GM12878 (cell line): ENCODE measurements around the gene TCF20.

Source experiments
- ATF7 ChIP-seq: fragments of 450-650 bp; IDR thresholded peaks from 2 replicates; pipeline ENCODE4 v1.6.1; 2016; ENCODE audit warnings: low read depth, mild to moderate bottlenecking
- BRCA1 ChIP-seq: IDR thresholded peaks from 2 replicates; pipeline ENCODE4 v1.6.1; 2011; ENCODE audit warnings: low read depth, low read length, improper control_type of control experiment
- EP300 ChIP-seq, 2 experiments: fragments of 150-350 bp in 1 of 2; IDR thresholded peaks; 2 replicates each; pipeline ENCODE4 v1.6.1; 2011 to 2012; ENCODE audit warnings: low read depth in 2 of 2, low read length in 2 of 2, borderline replicate concordance in 1 of 2, improper control_type of control experiment in 1 of 2, inconsistent platforms in 1 of 2; ENCODE audit not compliant: control insufficient read depth in 1 of 2
- KLF5 ChIP-seq: fragments of 450-650 bp; IDR thresholded peaks from 2 replicates; pipeline ENCODE4 v1.6.1; 2014; ENCODE audit warnings: mild to moderate bottlenecking; ENCODE audit not compliant: partially characterized antibody
- MXI1 ChIP-seq: fragments of 150-350 bp; IDR thresholded peaks from 2 replicates; pipeline ENCODE4 v1.6.1; 2011; ENCODE audit warnings: low read depth, mild to moderate bottlenecking, inconsistent platforms, low read length, improper control_type of control experiment
- TF ChIP-seq, protein P1 (sequence below), 3 experiments: IDR thresholded peaks in 2 of 3; conservative IDR thresholded peaks in 1 of 3; 2 replicates each; pipeline ENCODE4 v1.5.1; 2011; ENCODE audit warnings: low read depth in 3 of 3, low read length in 3 of 3, mild to moderate bottlenecking in 3 of 3, control low read depth in 2 of 3, moderate library complexity in 2 of 3, inconsistent platforms in 1 of 3, mixed read lengths in 1 of 3; ENCODE audit not compliant: control insufficient read depth in 2 of 3, insufficient read depth in 1 of 3; ENCODE audit errors: extremely low read depth in 1 of 3
- TF ChIP-seq, protein P2 (sequence below): IDR thresholded peaks from 2 replicates; pipeline ENCODE4 v1.6.1; 2012; ENCODE audit warnings: low read depth, low read length, improper control_type of control experiment
- TF ChIP-seq, protein P3 (sequence below): IDR thresholded peaks from 2 replicates; pipeline ENCODE4 v1.6.1; 2011; ENCODE audit warnings: low read depth, low read length, improper control_type of control experiment, borderline replicate concordance
- TF ChIP-seq, protein P4 (sequence below): IDR thresholded peaks from 2 replicates; pipeline ENCODE4 v1.6.1; 2011; ENCODE audit warnings: low read depth, mild to moderate bottlenecking, low read length, moderate library complexity, borderline replicate concordance; ENCODE audit errors: extremely low read depth

DNA sequence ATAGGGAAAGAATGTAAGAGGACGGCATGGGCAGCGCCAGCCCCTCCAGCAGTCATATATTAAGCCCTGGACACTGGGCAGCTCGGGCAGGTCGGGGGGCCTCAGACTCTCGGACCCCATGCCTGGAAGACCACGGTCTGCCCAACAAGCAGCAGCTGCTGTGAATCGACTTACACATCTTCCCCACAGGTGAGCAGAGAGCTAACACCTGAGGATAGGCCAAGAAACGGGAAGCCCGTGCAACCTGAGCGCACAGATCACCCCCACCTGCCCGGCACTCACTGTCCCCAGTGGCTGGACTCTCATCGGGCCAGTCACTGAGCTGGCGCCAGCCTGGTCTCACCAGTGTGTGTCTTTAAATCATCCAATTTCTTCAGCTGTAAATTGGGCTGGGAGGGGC lies 4.7 kb upstream of the TCF20 start:
- TF ChIP-seq, protein P1, sequence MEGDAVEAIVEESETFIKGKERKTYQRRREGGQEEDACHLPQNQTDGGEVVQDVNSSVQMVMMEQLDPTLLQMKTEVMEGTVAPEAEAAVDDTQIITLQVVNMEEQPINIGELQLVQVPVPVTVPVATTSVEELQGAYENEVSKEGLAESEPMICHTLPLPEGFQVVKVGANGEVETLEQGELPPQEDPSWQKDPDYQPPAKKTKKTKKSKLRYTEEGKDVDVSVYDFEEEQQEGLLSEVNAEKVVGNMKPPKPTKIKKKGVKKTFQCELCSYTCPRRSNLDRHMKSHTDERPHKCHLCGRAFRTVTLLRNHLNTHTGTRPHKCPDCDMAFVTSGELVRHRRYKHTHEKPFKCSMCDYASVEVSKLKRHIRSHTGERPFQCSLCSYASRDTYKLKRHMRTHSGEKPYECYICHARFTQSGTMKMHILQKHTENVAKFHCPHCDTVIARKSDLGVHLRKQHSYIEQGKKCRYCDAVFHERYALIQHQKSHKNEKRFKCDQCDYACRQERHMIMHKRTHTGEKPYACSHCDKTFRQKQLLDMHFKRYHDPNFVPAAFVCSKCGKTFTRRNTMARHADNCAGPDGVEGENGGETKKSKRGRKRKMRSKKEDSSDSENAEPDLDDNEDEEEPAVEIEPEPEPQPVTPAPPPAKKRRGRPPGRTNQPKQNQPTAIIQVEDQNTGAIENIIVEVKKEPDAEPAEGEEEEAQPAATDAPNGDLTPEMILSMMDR (IDR thresholded peaks at IDR 0.05 in 2 of 3, conservative IDR thresholded peaks at IDR 0.05 in 1 of 3; ENCODE audit: control insufficient read depth in 2 of 3, extremely low read depth in 1 of 3, insufficient read depth in 1 of 3, low read depth in 3 of 3, low read length in 3 of 3): no peak
- TF ChIP-seq MXI1: no peak
- no peak for TF ChIP-seq KLF5
- no peak for TF ChIP-seq EP300 (IDR thresholded peaks at IDR 0.05; ENCODE audit: borderline replicate concordance in 1 of 2, control insufficient read depth in 1 of 2, low read depth in 2 of 2, low read length in 2 of 2)
- TF ChIP-seq, protein P2, sequence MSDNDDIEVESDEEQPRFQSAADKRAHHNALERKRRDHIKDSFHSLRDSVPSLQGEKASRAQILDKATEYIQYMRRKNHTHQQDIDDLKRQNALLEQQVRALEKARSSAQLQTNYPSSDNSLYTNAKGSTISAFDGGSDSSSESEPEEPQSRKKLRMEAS: no peak
- TF ChIP-seq BRCA1: no peak
- TF ChIP-seq ATF7: no peak
- TF ChIP-seq, protein P3, sequence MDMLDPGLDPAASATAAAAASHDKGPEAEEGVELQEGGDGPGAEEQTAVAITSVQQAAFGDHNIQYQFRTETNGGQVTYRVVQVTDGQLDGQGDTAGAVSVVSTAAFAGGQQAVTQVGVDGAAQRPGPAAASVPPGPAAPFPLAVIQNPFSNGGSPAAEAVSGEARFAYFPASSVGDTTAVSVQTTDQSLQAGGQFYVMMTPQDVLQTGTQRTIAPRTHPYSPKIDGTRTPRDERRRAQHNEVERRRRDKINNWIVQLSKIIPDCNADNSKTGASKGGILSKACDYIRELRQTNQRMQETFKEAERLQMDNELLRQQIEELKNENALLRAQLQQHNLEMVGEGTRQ: no peak
- TF ChIP-seq, protein P4, sequence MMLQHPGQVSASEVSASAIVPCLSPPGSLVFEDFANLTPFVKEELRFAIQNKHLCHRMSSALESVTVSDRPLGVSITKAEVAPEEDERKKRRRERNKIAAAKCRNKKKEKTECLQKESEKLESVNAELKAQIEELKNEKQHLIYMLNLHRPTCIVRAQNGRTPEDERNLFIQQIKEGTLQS: no peak
